Colonic mucosa (tissue), 4 donors: ENCODE results near the gene DCP1A. TPM values are rescaled to one million over a fixed set of nuclear protein-coding genes. Genes with fewer than 3 reads are reported as not detected.
"Not testable (repeated sequence)": the region's sequence is repeated elsewhere in the genome, so short reads cannot be mapped to it uniquely, and the experiment has no call there.

Experiments used
- DNase-seq: peaks from one replicate; pipeline ENCODE4 v3.0.0-alpha.2; 2020
- H3K27ac ChIP-seq: fragments of 200-600 bp; one replicate; pipeline ENCODE4 v1.8.0; 2021
- H3K27me3 ChIP-seq: fragments of 200-600 bp; one replicate; pipeline ENCODE4 v1.8.0; 2021
- H3K36me3 ChIP-seq: fragments of 200-600 bp; one replicate; pipeline ENCODE4 v1.8.0; 2021
- H3K4me1 ChIP-seq: fragments of 200-600 bp; one replicate; pipeline ENCODE4 v1.8.0; 2021; ENCODE audit warnings: mild to moderate bottlenecking
- H3K4me3 ChIP-seq: fragments of 200-600 bp; one replicate; pipeline ENCODE4 v1.8.0; 2021
- H3K9ac ChIP-seq, 2 donors: one replicate each; pipeline ENCODE4 v1.7.0; 2013; ENCODE audit warnings: control low read depth in 2 of 2, low read depth in 2 of 2, low read length in 2 of 2
- H3K9me3 ChIP-seq: fragments of 200-600 bp; one replicate; pipeline ENCODE4 v1.8.0; 2021
- intact Hi-C: fragments of 100-400 bp; cut with DNase I; formaldehyde crosslinking; loops from one replicate; pipeline ENCODE4 v1.14.1; 2022
- total RNA-seq, 2 donors: library from RNA; stranded (reverse); fragmentation: NEBNext Ultra II Directional in 1 of 2; extraction: Animal tissue kit (Norgen Biotek cat#: 25700) in 1 of 2; gene quantifications; one replicate each; pipeline ENCODE4 v1.2.1, GENCODE V29; 2021
- TF ChIP-seq, protein P1 (sequence below): fragments of 200-600 bp; IDR thresholded peaks from one replicate; pipeline ENCODE4 v1.8.0; 2022; ENCODE audit warnings: antibody characterized with exemption, mild to moderate bottlenecking
- donor health status: healthy.
- donor health status: DM: no; HTN: no; CAD: no.
- donor health status: DM: no; HTN: no; CAD: no.

The DCP1A gene
- total RNA-seq, 2 donors from 2014 or later: 20.6 to 24.5 TPM

DNA sequence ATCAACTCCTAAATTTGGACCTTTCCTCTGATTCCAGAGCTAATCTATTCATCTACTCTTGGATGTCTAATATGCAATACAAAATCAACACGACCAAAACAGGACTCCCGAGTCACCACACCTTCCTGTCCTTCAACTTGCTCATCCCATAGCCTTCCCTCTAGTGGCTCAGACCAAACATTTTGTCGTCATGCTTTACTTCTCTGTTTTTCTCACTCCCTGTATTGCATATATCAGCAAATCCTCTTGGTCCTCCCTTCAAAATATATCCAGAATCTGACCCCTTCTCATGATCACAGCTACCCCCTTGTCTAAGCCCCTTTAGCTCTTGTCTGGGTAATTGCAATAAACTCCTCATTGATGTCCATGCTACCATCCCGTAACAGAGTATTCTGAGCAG, 30.5 kb upstream of the DCP1A start:
- TF ChIP-seq, protein P1, sequence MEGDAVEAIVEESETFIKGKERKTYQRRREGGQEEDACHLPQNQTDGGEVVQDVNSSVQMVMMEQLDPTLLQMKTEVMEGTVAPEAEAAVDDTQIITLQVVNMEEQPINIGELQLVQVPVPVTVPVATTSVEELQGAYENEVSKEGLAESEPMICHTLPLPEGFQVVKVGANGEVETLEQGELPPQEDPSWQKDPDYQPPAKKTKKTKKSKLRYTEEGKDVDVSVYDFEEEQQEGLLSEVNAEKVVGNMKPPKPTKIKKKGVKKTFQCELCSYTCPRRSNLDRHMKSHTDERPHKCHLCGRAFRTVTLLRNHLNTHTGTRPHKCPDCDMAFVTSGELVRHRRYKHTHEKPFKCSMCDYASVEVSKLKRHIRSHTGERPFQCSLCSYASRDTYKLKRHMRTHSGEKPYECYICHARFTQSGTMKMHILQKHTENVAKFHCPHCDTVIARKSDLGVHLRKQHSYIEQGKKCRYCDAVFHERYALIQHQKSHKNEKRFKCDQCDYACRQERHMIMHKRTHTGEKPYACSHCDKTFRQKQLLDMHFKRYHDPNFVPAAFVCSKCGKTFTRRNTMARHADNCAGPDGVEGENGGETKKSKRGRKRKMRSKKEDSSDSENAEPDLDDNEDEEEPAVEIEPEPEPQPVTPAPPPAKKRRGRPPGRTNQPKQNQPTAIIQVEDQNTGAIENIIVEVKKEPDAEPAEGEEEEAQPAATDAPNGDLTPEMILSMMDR: no peak
- no peak overlapping the region for H3K4me3 ChIP-seq

DNA sequence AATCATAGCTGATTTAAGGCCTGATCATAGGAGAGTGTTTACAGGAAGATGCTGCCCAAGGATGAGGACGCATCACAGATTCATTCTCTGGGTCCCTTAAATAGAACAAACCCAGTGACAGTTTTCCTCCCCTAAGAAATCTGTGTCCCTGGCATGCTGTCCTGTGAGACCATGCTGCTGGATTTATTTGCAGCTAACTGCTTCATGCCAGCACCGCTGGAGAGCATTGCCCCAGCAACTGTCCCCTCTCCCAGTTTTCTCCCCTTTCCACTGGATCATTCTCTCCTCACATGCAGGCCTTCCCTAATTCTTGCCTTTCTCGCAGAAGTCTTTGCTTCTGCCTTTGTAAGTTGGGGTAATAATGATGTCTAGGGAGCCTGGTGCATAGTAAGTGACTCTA, 29.3 kb upstream of the DCP1A start:
- intact Hi-C loops: loop anchor here (10.0 kb wide), 1 partner anchor 118 kb away; the partner anchor contains the start of gene CACNA1D
- DNase-seq: no peak
- no peaks in the 10 kb centered on the region for H3K4me1 ChIP-seq
- no peak overlapping the region for H3K4me3 ChIP-seq
- no peaks in the 10 kb centered on the region for H3K27me3 ChIP-seq
- no peaks in the 10 kb centered on the region for H3K9me3 ChIP-seq
- no peaks in the 10 kb centered on the region for H3K36me3 ChIP-seq
- H3K9ac ChIP-seq: no peak overlapping the region
- no peak overlapping the region for H3K27ac ChIP-seq
- TF ChIP-seq, protein P1: no peak

More for the DNA sequence above, 30.5 kb upstream of the DCP1A start:
- intact Hi-C loops: loop anchor here (10.0 kb wide), 1 partner anchor 117 kb away; the partner anchor contains the start of gene CACNA1D
- Histone ChIP-seq H3K27ac (no peak overlapping the region), H3K27me3 (no peaks in the 10 kb centered on the region), H3K36me3 (no peaks in the 10 kb centered on the region), H3K9me3 (no peaks in the 10 kb centered on the region), H3K9ac (no peak overlapping the region), H3K4me1 (no peaks in the 10 kb centered on the region)
- no peak for DNase-seq

DNA sequence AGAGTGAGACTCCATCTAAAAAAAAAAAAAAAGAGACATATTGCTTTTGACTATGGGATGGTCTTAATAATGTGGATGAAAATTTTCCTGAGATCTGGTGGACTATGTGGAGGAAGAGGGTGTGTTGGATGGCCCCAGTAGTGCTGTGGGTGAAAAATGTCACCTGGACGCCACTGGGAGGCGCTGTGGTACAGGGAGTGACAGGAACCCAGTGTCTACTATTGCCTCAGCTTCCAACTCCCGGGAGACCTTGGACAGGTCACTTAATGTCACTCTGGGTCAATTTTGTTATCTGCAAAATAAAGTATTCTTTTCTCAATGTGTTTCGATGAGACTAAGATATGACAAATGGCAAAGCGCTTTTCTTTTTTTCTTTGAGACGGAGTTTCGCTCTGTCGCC, 27.7 kb upstream of the DCP1A start:
- Histone ChIP-seq H3K27ac (no peak overlapping the region), H3K4me3 (no peak overlapping the region), H3K9ac (no peak overlapping the region), H3K4me1 (no peaks in the 10 kb centered on the region), H3K27me3 (no peaks in the 10 kb centered on the region), H3K9me3 (no peaks in the 10 kb centered on the region), H3K36me3 (no peaks in the 10 kb centered on the region)
- intact Hi-C loops: loop anchor here (2.0 to 10.0 kb wide), 2 partner anchors 120 to 336 kb away; partner anchors contain the start of gene CACNA1D
- peak; percentile 76 for DNase-seq
- TF ChIP-seq, protein P1: peak; percentile 70

DNA sequence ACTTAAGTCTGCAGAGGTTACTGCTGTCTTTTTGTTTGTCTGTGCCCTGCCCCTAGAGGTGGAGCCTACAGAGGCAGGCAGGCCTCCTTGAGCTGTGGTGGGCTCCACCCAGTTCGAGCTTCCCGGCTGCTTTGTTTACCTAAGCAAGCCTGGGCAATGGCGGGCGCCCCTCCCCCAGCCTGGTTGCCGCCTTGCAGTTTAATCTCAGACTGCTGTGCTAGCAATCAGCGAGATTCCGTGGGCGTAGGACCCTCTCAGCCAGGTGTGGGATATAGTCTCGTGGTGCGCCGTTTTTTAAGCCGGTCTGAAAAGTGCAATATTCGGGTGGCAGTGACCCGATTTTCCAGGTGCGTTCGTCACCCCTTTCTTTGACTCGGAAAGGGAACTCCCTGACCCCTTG, 23.4 kb upstream of the DCP1A start:
- not testable (repeated sequence) for H3K27ac ChIP-seq, H3K4me3 ChIP-seq, H3K27me3 ChIP-seq, H3K4me1 ChIP-seq, H3K9ac ChIP-seq, H3K9me3 ChIP-seq, H3K36me3 ChIP-seq
- intact Hi-C loops: loop anchor here (10.0 kb wide), 1 partner anchor 124 kb away; the partner anchor contains the start of gene CACNA1D
- DNase-seq: peak; percentile 50

DNA sequence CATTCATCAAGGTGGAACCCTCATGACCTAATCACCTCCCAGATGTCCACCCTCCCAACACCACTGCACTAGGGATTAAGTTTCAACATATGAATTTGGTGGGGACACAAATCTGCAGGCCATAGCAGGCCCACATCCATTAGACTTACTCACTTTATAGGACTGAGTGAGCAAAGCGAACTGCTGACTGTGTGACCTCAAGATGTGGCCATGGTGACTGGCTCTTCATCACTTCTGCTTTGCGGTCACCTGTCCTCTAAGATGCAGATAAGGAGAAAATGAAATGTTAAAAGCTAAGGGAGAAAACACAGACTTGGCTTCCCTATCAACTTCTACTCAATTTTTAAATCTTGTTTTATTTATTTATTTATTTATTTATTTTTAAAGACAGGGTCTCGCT, 14.5 kb upstream of the DCP1A start:
- TF ChIP-seq, protein P1: no peak
- intact Hi-C loops: no loop called here
- Histone ChIP-seq H3K27ac (no peak overlapping the region), H3K4me3 (no peak overlapping the region), H3K9me3 (no peaks in the 10 kb centered on the region), H3K27me3 (no peaks in the 10 kb centered on the region), H3K36me3 (no peaks in the 10 kb centered on the region), H3K4me1 (no peaks in the 10 kb centered on the region), H3K9ac (no peak overlapping the region)
- no peak for DNase-seq

DNA sequence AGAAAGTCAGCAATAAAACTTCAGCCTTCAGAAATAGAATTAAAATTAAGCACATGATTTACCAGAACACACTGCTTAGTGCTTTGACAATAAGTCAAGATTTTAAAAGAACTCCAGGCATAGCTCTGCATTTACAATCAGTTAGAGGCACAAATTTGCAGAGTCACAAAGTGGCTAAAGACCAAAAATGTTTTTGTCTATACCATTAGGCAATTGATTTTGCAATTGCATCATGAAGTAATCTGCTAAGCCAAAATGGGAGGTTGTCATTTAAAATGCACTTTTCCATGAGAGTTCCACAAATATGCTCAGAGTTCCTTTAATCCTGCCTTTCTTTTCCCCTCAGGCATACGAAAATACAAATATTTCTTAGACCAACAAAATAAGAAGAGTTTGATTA, 10.1 kb upstream of the DCP1A start:
- Histone ChIP-seq H3K27me3 (no peaks in the 10 kb centered on the region), H3K9me3 (no peaks in the 10 kb centered on the region), H3K36me3 (no peaks in the 10 kb centered on the region), H3K4me1 (no peaks in the 10 kb centered on the region), H3K9ac (no peak overlapping the region), H3K27ac (no peak overlapping the region), H3K4me3 (no peak overlapping the region)
- TF ChIP-seq, protein P1: no peak
- intact Hi-C loops: no loop called here
- DNase-seq: no peak
